Upper lobe of right lung (tissue), 1 donor: ENCODE results near the gene FOXK1. TPM values are rescaled to one million over a fixed set of nuclear protein-coding genes. Genes with fewer than 3 reads are reported as not detected.

ENCODE experiments used
- ATAC-seq: fragments of 200-7000 bp; cut with Tn5 transposase; one replicate; pipeline ENCODE4 v1.9.1; 2020; ENCODE audit warnings: mild to moderate bottlenecking, moderate library complexity
- DNase-seq: peaks from one replicate; pipeline ENCODE4 v3.0.0-alpha.2; 2020
- H3K27ac ChIP-seq: fragments of 200-600 bp; one replicate; pipeline ENCODE4 v1.8.0; 2022
- H3K27me3 ChIP-seq: fragments of 200-600 bp; one replicate; pipeline ENCODE4 v1.8.0; 2022; ENCODE audit warnings: mild to moderate bottlenecking
- H3K36me3 ChIP-seq: fragments of 200-600 bp; one replicate; pipeline ENCODE4 v1.8.0; 2022
- H3K4me1 ChIP-seq: fragments of 200-600 bp; one replicate; pipeline ENCODE4 v1.8.0; 2022
- H3K4me3 ChIP-seq: fragments of 200-600 bp; one replicate; pipeline ENCODE4 v1.8.0; 2022; ENCODE audit warnings: mild to moderate bottlenecking
- H3K9me3 ChIP-seq: fragments of 200-600 bp; one replicate; pipeline ENCODE4 v1.8.0; 2022
- CTCF ChIP-seq: fragments of 200-600 bp; IDR thresholded peaks from one replicate; pipeline ENCODE4 v1.8.0; 2022; ENCODE audit warnings: antibody characterized with exemption
- intact Hi-C: fragments of 100-400 bp; cut with DNase I; formaldehyde crosslinking; loops from one replicate; pipeline ENCODE4 v1.11.0; 2022
- total RNA-seq: library from RNA; stranded (reverse); fragmentation: NEBNext Ultra II Directional; extraction: Animal tissue kit (Norgen Biotek cat#: 25700); gene quantifications from one replicate; pipeline ENCODE4 v1.2.1, GENCODE V29; 2021
- donor health status: DM: no; HTN: yes; CAD: no; lungs with severe emphysema.

Gene FOXK1
- total RNA-seq, 1 donor from 2014 or later = 33.3 TPM

GRCh38 chr7:4781366-4782069 lies 99.4 kb downstream of the FOXK1 start:
- no peaks in the 10 kb centered on the region for H3K27me3 ChIP-seq
- H3K4me3 ChIP-seq = no peak overlapping the region
- no peak for DNase-seq
- no peak for TF ChIP-seq CTCF
- intact Hi-C loops = no loop called here
- ATAC-seq = no peak
- H3K4me1 ChIP-seq = peaks cover 12% of the 10 kb centered on the region
- no peak overlapping the region for H3K27ac ChIP-seq
- peaks cover 59% of the 10 kb centered on the region for H3K36me3 ChIP-seq
- no peaks in the 10 kb centered on the region for H3K9me3 ChIP-seq

DNA sequence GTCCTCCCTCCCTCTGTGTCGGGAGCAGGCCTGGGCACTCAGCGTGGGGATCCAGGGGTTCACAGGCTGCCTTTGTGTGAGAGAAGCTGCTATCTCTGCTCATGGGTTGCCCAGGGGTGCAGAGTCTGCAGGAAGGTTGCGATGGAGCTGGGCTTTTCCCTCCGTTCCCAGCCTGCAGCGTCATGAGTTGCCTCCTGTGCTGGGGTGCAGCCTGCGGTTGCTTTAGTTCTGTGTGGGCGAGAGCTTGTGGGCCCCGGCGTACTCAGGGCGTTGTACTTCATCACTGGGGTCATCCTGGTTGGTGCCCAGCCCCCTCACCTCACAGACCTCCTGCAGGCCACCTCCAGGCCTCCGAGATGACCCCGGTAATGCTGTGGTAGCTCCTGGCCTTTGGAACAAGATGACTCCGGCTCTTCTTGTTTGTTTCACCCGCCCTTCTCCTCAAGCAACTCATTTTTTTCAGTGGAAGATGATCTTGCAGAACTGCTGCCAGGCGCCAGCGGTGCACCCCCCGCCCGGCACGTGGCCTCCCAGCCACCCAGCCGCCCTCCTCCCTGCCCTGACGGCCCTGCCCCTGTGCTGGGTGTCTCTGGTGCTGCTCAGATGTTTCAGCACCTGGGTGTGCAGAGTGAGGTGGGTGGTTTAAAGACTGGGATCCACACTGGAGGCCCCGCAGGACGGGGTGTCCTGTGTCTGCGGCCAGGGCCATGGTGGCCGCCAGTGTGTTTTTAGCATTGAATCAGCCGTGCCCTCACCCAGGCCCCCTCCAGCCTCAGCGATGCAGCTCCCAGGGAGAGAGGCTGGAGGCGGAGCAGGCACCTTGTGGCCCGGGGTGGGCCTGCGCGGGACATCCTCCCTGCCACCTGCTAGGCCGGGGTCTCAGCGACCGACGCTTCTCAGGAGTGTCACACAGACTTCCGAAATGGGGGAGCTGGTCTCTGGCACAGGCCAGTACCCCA lies 100.5 kb downstream of the FOXK1 start:
- no peak for ATAC-seq
- H3K4me3 ChIP-seq = no peak overlapping the region
- peaks cover 6% of the 10 kb centered on the region for H3K4me1 ChIP-seq
- H3K9me3 ChIP-seq = no peaks in the 10 kb centered on the region
- peaks cover 70% of the 10 kb centered on the region for H3K36me3 ChIP-seq
- DNase-seq = no peak
- no peak overlapping the region for H3K27ac ChIP-seq
- no peak for TF ChIP-seq CTCF
- no peaks in the 10 kb centered on the region for H3K27me3 ChIP-seq
- intact Hi-C loops = no loop called here

DNA sequence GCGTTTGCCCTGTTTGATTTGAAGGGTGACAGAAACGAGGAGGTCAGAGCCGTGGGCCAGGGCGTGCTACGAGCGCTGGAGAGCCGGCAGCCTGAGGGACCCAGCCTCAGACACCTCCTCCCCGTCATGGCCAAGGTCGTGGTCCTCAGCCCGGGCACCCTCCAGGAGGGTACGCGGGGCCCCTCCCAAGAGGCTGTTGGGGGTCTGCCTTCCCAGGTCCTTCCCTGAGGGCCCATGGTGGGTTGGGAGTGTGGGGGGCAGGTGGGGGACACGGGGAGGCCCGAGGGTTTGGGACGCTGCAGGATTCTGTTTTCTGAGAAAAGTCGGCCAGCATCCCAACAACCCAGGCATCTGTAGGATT lies 101.2 kb downstream of the FOXK1 start:
- DNase-seq (no peak), ATAC-seq (no peak)
- Histone ChIP-seq H3K36me3 (peaks cover 77% of the 10 kb centered on the region), H3K27me3 (no peaks in the 10 kb centered on the region), H3K27ac (no peak overlapping the region), H3K4me3 (no peak overlapping the region), H3K4me1 (peaks cover under 1% of the 10 kb centered on the region), H3K9me3 (no peaks in the 10 kb centered on the region)
- TF ChIP-seq CTCF = no peak
- intact Hi-C loops = no loop called here

- no peak for DNase-seq
- intact Hi-C loops = no loop called here
- no peaks in the 10 kb centered on the region for H3K9me3 ChIP-seq
- no peaks in the 10 kb centered on the region for H3K4me1 ChIP-seq
- TF ChIP-seq CTCF = no peak
- H3K27me3 ChIP-seq = no peaks in the 10 kb centered on the region
- peaks cover 82% of the 10 kb centered on the region for H3K36me3 ChIP-seq
- ATAC-seq = no peak
- no peak overlapping the region for H3K4me3 ChIP-seq
- no peak overlapping the region for H3K27ac ChIP-seq
Observed at GRCh38 chr7:4783762-4784351, 101.8 kb downstream of the FOXK1 start.

DNA sequence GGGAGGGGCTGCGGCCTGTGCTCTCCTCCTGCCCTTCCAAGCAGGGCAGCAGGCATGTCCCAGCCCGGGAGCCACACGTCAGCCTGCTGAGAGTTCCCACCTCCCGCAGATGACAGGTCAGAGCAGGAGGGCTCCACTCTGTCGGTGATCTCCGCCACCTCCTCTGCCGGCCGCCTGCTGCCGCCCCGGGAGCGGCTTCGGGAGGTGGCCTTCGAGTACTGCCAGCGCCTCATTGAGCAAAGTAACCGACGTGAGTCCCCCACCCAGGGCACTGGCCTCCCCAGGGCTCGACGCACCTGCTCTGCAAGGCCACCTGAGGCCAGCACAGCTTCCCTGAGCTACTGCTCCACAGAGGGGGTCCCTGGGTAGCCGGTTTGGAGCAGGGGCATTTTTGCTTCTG lies 102.7 kb downstream of the FOXK1 start:
- no peak for TF ChIP-seq CTCF
- intact Hi-C loops = no loop called here
- Histone ChIP-seq H3K4me3 (no peak overlapping the region), H3K27me3 (no peaks in the 10 kb centered on the region), H3K36me3 (peaks cover 89% of the 10 kb centered on the region), H3K27ac (no peak overlapping the region), H3K9me3 (no peaks in the 10 kb centered on the region), H3K4me1 (no peaks in the 10 kb centered on the region)
- ATAC-seq = no peak
- DNase-seq = no peak
